Hematopoietic multipotent progenitor cell (in vitro differentiated cells): ENCODE data around the gene FMN2. TPM values are rescaled to one million over a fixed set of nuclear protein-coding genes. Genes with fewer than 3 reads are reported as not detected.

Source experiments
- DNase-seq, 3 donors: peaks; one replicate each; pipeline ENCODE4 v3.0.0-alpha.2; 2011 to 2015; ENCODE audit warnings: low read depth in 2 of 3, low spot score in 2 of 3
- total RNA-seq: library from RNA; depleted of rRNA; stranded (reverse); fragments of >200 nt; gene quantifications from one replicate; pipeline ENCODE4 v1.2.3, GENCODE V29; 2012

Gene FMN2
- total RNA-seq, 1 donor: not detected

- DNase-seq: no peak
Observed at GRCh38 chr1:240467895-240468294, 376.2 kb downstream of the FMN2 start.

- no peak for DNase-seq
Observed at GRCh38 chr1:240468656-240469055, 377.0 kb downstream of the FMN2 start.

GRCh38 chr1:240474133-240474614, 382.5 kb downstream of the FMN2 start:
- DNase-seq: no peak

GRCh38 chr1:240475832-240476231, 384.1 kb downstream of the FMN2 start:
- DNase-seq: no peak

GRCh38 chr1:240478536-240478935, 386.9 kb downstream of the FMN2 start:
- DNase-seq: no peak

- DNase-seq: no peak
Observed at GRCh38 chr1:240484804-240485443, 393.2 kb downstream of the FMN2 start.

- no peak for DNase-seq
Observed at GRCh38 chr1:240486611-240487010, 394.9 kb downstream of the FMN2 start.

GRCh38 chr1:240487493-240487892, 395.8 kb downstream of the FMN2 start:
- DNase-seq: no peak

GRCh38 chr1:240491156-240491555, 399.5 kb downstream of the FMN2 start:
- no peak for DNase-seq

- no peak for DNase-seq
Observed at GRCh38 chr1:240491796-240492195, 400.1 kb downstream of the FMN2 start.

- peak in 2 of 3 donors; percentile 16 to 24 for DNase-seq
Observed at GRCh38 chr1:240492832-240493440, 401.3 kb downstream of the FMN2 start.

- no peak for DNase-seq
Observed at GRCh38 chr1:240495601-240496000, 403.9 kb downstream of the FMN2 start.

- DNase-seq: no peak
Observed at GRCh38 chr1:240496356-240496755, 404.7 kb downstream of the FMN2 start.

GRCh38 chr1:240496941-240497340, 405.3 kb downstream of the FMN2 start:
- DNase-seq: no peak

GRCh38 chr1:240497908-240498307, 406.2 kb downstream of the FMN2 start:
- DNase-seq: no peak

GRCh38 chr1:240498335-240498734, 406.7 kb downstream of the FMN2 start:
- no peak for DNase-seq

GRCh38 chr1:240499012-240499411, 407.3 kb downstream of the FMN2 start:
- DNase-seq: no peak

- DNase-seq: no peak
Observed at GRCh38 chr1:240500647-240501046, 409.0 kb downstream of the FMN2 start.

GRCh38 chr1:240501115-240501514, 409.4 kb downstream of the FMN2 start:
- DNase-seq: no peak

GRCh38 chr1:240503036-240503435, 411.4 kb downstream of the FMN2 start:
- DNase-seq: no peak

GRCh38 chr1:240503558-240503957, 411.9 kb downstream of the FMN2 start:
- no peak for DNase-seq

GRCh38 chr1:240506176-240506575, 414.5 kb downstream of the FMN2 start:
- no peak for DNase-seq
